Effector memory CD4-positive, alpha-beta T cell (primary cell): ENCODE data around the gene CTPS2.
"Not testable (repeated sequence)": the region's sequence is repeated elsewhere in the genome, so short reads cannot be mapped to it uniquely, and the experiment has no call there.

Experiments used
- DNase-seq, 3 donors: peaks; one replicate each; pipeline ENCODE4 v3.0.0-alpha.2; 2020
- H3K27ac ChIP-seq: 2 replicates; pipeline ENCODE4 v1.7.0; 2013; ENCODE audit warnings: mild to moderate bottlenecking, low read length, moderate library complexity; ENCODE audit not compliant: insufficient read depth, poor library complexity, severe bottlenecking
- H3K27me3 ChIP-seq: replicated peaks from 2 replicates; pipeline ENCODE4 v1.7.0; 2013; ENCODE audit warnings: mild to moderate bottlenecking, low read length; ENCODE audit not compliant: insufficient read depth, control insufficient read depth, poor library complexity, severe bottlenecking
- H3K36me3 ChIP-seq: 2 replicates; pipeline ENCODE4 v1.7.0; 2013; ENCODE audit warnings: mild to moderate bottlenecking, low read length, moderate library complexity; ENCODE audit not compliant: control insufficient read depth, insufficient read depth
- H3K4me1 ChIP-seq: 2 replicates; pipeline ENCODE4 v1.7.0; 2013; ENCODE audit warnings: low read length, mild to moderate bottlenecking; ENCODE audit not compliant: control insufficient read depth, insufficient read depth, poor library complexity, severe bottlenecking
- H3K4me3 ChIP-seq: 2 replicates; pipeline ENCODE4 v1.7.0; 2013; ENCODE audit warnings: low read length, low read depth, mild to moderate bottlenecking; ENCODE audit not compliant: insufficient read depth, poor library complexity, severe bottlenecking
- H3K9me3 ChIP-seq: 2 replicates; pipeline ENCODE4 v1.7.0; 2013; ENCODE audit warnings: mild to moderate bottlenecking, low read length, moderate library complexity; ENCODE audit not compliant: control insufficient read depth

Gene CTPS2

GRCh38 chrX:16592194-16592770 is 120.2 kb downstream of the CTPS2 start:
- Histone ChIP-seq H3K36me3 (no peaks in the 10 kb centered on the region), H3K27me3 (no peaks in the 10 kb centered on the region), H3K4me1 (no peaks in the 10 kb centered on the region), H3K27ac (no peak overlapping the region), H3K4me3 (no peak overlapping the region), H3K9me3 (no peaks in the 10 kb centered on the region)
- DNase-seq: no peak

DNA sequence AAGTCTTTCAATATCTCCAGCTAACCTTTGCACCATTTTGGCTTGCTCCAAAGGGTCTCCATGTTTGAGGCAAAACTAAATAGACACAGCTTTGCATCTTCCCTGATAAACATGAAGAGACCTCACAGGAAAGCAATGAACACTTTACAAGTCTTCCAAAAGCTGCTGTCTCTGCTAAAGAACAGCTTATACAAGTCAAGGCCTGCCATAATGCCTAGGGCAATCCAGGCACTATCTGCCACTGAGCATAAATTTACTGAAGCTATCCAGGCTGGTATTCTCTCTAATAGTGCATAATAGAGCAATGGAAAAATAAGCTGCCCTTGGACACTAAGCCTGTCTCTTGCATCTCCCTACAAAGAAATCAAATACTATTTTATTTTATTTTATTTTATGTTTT is 122.6 kb downstream of the CTPS2 start:
- Histone ChIP-seq H3K27ac (no peak overlapping the region), H3K4me1 (no peaks in the 10 kb centered on the region), H3K4me3 (no peak overlapping the region), H3K9me3 (no peaks in the 10 kb centered on the region), H3K36me3 (no peaks in the 10 kb centered on the region), H3K27me3 (no peaks in the 10 kb centered on the region)
- no peak for DNase-seq

- Histone ChIP-seq H3K4me3 (no peak overlapping the region), H3K36me3 (no peaks in the 10 kb centered on the region), H3K27me3 (no peaks in the 10 kb centered on the region), H3K9me3 (no peaks in the 10 kb centered on the region), H3K27ac (no peak overlapping the region), H3K4me1 (no peaks in the 10 kb centered on the region)
- no peak for DNase-seq
Measured at GRCh38 chrX:16589211-16589610, 123.3 kb downstream of the CTPS2 start.

- Histone ChIP-seq H3K27me3 (no peaks in the 10 kb centered on the region), H3K9me3 (no peaks in the 10 kb centered on the region), H3K4me3 (no peak overlapping the region), H3K27ac (no peak overlapping the region), H3K4me1 (no peaks in the 10 kb centered on the region), H3K36me3 (no peaks in the 10 kb centered on the region)
- DNase-seq: no peak
Measured at GRCh38 chrX:16588266-16588665, 124.2 kb downstream of the CTPS2 start.

GRCh38 chrX:16587836-16588235 is 124.6 kb downstream of the CTPS2 start:
- Histone ChIP-seq H3K4me3 (no peak overlapping the region), H3K36me3 (no peaks in the 10 kb centered on the region), H3K27ac (no peak overlapping the region), H3K27me3 (no peaks in the 10 kb centered on the region), H3K9me3 (no peaks in the 10 kb centered on the region), H3K4me1 (no peaks in the 10 kb centered on the region)
- no peak for DNase-seq

DNA sequence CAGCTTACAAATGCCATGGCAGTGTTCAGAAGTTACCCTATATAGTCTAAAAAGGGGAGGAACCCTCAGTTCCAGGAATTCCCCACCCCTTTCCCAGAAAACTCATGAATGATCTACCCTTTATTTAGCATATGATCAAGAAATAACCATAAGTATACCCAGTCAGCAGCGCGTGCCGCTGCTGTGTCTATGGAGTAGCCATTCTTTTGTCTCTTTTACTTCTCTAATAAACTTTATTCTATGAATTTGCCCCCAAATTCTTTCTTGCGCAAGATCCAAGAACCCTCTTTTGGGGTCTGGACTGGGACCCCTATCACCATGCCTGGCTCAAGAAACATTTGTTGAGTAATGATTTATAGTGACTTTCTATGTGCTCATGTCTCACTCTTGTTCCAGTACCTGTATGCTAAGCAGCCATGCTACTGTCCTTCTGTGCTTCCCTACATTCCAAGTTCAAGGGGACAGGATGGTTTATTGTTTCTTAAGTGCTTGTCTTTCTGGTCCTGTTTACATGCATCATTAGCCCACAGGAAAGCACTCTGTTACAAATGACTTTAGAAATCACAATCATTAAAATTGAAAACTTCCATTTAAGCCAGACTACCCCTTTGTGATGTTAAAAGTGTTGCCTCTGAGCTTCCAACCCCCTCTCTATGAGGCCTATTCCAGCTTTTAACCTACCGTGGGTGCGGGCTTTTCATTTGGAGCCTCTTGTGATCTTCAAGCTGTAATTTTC is 125.9 kb downstream of the CTPS2 start:
- H3K27me3 ChIP-seq: no peaks in the 10 kb centered on the region
- H3K27ac ChIP-seq: no peak overlapping the region
- H3K4me1 ChIP-seq: no peaks in the 10 kb centered on the region
- no peaks in the 10 kb centered on the region for H3K36me3 ChIP-seq
- DNase-seq: no peak
- no peaks in the 10 kb centered on the region for H3K9me3 ChIP-seq
- no peak overlapping the region for H3K4me3 ChIP-seq

GRCh38 chrX:16585486-16586376 is 126.7 kb downstream of the CTPS2 start:
- H3K4me1 ChIP-seq: no peaks in the 10 kb centered on the region
- H3K9me3 ChIP-seq: no peaks in the 10 kb centered on the region
- DNase-seq: no peak
- H3K4me3 ChIP-seq: no peak overlapping the region
- no peaks in the 10 kb centered on the region for H3K27me3 ChIP-seq
- no peaks in the 10 kb centered on the region for H3K36me3 ChIP-seq
- no peak overlapping the region for H3K27ac ChIP-seq

DNA sequence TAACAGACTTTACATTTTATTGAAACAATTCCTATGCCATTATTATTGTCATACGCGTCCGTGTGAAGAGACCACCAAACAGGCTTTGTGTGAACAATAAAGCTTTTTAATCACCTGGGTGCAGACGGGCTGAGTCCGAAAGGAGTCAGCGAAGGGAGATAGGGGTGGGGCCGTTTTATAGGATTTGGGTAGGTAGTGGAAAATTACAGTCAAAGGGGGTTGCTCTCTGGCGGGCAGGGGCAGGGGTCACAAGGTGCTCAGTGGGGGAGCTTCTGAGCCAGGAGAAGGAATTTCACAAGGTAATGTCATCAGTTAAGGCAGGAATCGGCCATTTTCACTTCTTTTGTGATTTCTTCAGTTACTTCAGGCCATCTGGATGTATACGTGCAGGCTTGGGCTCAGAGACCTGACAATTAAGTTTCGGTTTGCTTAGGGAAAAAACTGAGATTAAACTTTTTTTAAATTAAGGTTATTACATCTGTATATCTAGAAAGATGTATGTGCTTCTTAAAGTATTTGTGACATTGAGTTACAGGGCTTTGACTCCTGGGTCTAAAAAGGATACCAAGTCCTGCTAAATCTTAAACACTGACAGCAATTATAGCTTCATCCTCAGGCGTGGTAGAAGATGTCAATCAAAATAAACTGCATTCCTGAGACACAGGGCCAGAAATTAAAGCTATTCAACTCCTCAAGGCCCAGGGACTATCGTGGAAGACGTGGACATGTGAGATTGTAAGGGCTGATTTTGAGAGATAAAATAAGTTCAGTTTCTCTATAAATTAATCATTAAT is 132.3 kb downstream of the CTPS2 start:
- not testable (repeated sequence) for H3K27me3 ChIP-seq, H3K9me3 ChIP-seq, H3K4me1 ChIP-seq, H3K36me3 ChIP-seq, DNase-seq, H3K4me3 ChIP-seq, H3K27ac ChIP-seq

DNA sequence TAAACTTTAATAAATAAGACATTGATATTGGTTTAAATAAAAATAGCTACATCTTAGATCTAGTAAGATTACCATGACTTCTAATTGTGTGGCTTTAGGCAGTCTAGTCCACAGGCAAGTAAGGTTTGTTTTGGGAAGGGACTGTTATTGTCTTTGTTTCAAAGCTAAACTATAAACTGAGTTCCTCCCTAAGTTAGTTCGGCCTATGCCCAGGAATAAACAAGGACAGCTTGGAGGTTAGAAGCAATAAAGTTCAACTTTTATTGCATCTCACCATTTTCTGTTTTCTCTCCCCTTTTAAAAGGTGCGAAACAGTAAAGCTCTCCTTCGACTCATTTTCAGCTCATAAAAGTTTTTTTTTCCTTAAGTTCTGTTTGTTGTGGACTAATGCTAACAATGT is 133.0 kb downstream of the CTPS2 start:
- no peak for DNase-seq
- no peak overlapping the region for H3K27ac ChIP-seq
- no peaks in the 10 kb centered on the region for H3K4me1 ChIP-seq
- H3K9me3 ChIP-seq: no peaks in the 10 kb centered on the region
- no peak overlapping the region for H3K4me3 ChIP-seq
- H3K27me3 ChIP-seq: no peaks in the 10 kb centered on the region
- H3K36me3 ChIP-seq: no peaks in the 10 kb centered on the region
